Measurements from ENCODE around the gene PLD3.
"Not testable (repeated sequence)": the region's sequence is repeated elsewhere in the genome, so short reads cannot be mapped to it uniquely, and the experiment has no call there.

PLD3 gene

GRCh38 chr19:40407714-40408597 lies 59.5 kb downstream of the PLD3 start:
- Histone ChIP-seq H3K36me3 (ENCODE audit: insufficient read depth, low read length) (no peaks in the 10 kb centered on the region), H3K9me2 (replicated peaks; ENCODE audit: low read depth, low read length) (no peaks in the 10 kb centered on the region), H4K20me1 (ENCODE audit: insufficient read depth, low read length, poor library complexity, severe bottlenecking) (no peaks in the 10 kb centered on the region), H3F3A (ENCODE audit: low read depth) (peaks cover 2% of the 10 kb centered on the region; the same call in 1 of the 2 replicates), H3K4me1 (ENCODE audit: insufficient read depth, low read length, poor library complexity, severe bottlenecking) (peaks cover 5% of the 10 kb centered on the region), H3K79me2 (ENCODE audit: insufficient read depth, low read length) (no peaks in the 10 kb centered on the region), H2AFZ (ENCODE audit: low read length) (no peak overlapping the region), H3K9me3 (ENCODE audit: insufficient read depth, low read depth, low read length) (no peaks in the 10 kb centered on the region), H3K27me3 (ENCODE audit: insufficient read depth, low read length, poor library complexity, severe bottlenecking) (no peaks in the 10 kb centered on the region), H3K4me2 (ENCODE audit: low read depth, low read length, poor library complexity, severe bottlenecking) (no peak overlapping the region), H3K4me3 (ENCODE audit: low read length, poor library complexity, severe bottlenecking) (no peak overlapping the region), H3K9ac (ENCODE audit: low read depth, low read length, poor library complexity, severe bottlenecking) (no peak overlapping the region)
- no peak for TF ChIP-seq EZH2phosphoT487 (IDR thresholded peaks at IDR 0.05; ENCODE audit: borderline replicate concordance)
- TF ChIP-seq CTCF (conservative IDR thresholded peaks at IDR 0.05; ENCODE audit: low read length) = no peak

- H3K9me2 ChIP-seq (replicated peaks; ENCODE audit: low read depth, low read length); H3F3A ChIP-seq (ENCODE audit: low read depth); H3K4me3 ChIP-seq (ENCODE audit: low read length, poor library complexity, severe bottlenecking); H3K4me2 ChIP-seq (ENCODE audit: low read depth, low read length, poor library complexity, severe bottlenecking); H3K27me3 ChIP-seq (ENCODE audit: insufficient read depth, low read length, poor library complexity, severe bottlenecking); H3K9ac ChIP-seq (ENCODE audit: low read depth, low read length, poor library complexity, severe bottlenecking); H3K79me2 ChIP-seq (ENCODE audit: insufficient read depth, low read length); H3K4me1 ChIP-seq (ENCODE audit: insufficient read depth, low read length, poor library complexity, severe bottlenecking); H2AFZ ChIP-seq (ENCODE audit: low read length); H4K20me1 ChIP-seq (ENCODE audit: insufficient read depth, low read length, poor library complexity, severe bottlenecking); H3K36me3 ChIP-seq (ENCODE audit: insufficient read depth, low read length); H3K9me3 ChIP-seq (ENCODE audit: insufficient read depth, low read depth, low read length): not testable (repeated sequence)
These were observed 60.1 kb downstream of the PLD3 start for GRCh38 chr19:40408598-40408925.

GRCh38 chr19:40410030-40410389 lies 61.5 kb downstream of the PLD3 start:
- H3K27me3 ChIP-seq (ENCODE audit: insufficient read depth, low read length, poor library complexity, severe bottlenecking) = no peaks in the 10 kb centered on the region
- H2AFZ ChIP-seq (ENCODE audit: low read length) = no peak overlapping the region
- H3K79me2 ChIP-seq (ENCODE audit: insufficient read depth, low read length) = no peaks in the 10 kb centered on the region
- H3K36me3 ChIP-seq (ENCODE audit: insufficient read depth, low read length) = no peaks in the 10 kb centered on the region
- no peak overlapping the region for H3K4me3 ChIP-seq (ENCODE audit: low read length, poor library complexity, severe bottlenecking)
- H3K4me2 ChIP-seq (ENCODE audit: low read depth, low read length, poor library complexity, severe bottlenecking) = no peak overlapping the region
- H3K4me1 ChIP-seq (ENCODE audit: insufficient read depth, low read length, poor library complexity, severe bottlenecking) = peaks cover 12% of the 10 kb centered on the region
- no peaks in the 10 kb centered on the region for H3F3A ChIP-seq (ENCODE audit: low read depth)
- no peaks in the 10 kb centered on the region for H4K20me1 ChIP-seq (ENCODE audit: insufficient read depth, low read length, poor library complexity, severe bottlenecking)
- no peak overlapping the region for H3K9ac ChIP-seq (ENCODE audit: low read depth, low read length, poor library complexity, severe bottlenecking)
- no peak for TF ChIP-seq CTCF (conservative IDR thresholded peaks at IDR 0.05; ENCODE audit: low read length)
- no peak for TF ChIP-seq EZH2phosphoT487 (IDR thresholded peaks at IDR 0.05; ENCODE audit: borderline replicate concordance)
- no peaks in the 10 kb centered on the region for H3K9me2 ChIP-seq (replicated peaks; ENCODE audit: low read depth, low read length)
- H3K9me3 ChIP-seq (ENCODE audit: insufficient read depth, low read depth, low read length) = no peaks in the 10 kb centered on the region

All from Loucy (cell line).